ENCODE data around the gene MRM1.

MRM1 gene, protein sequence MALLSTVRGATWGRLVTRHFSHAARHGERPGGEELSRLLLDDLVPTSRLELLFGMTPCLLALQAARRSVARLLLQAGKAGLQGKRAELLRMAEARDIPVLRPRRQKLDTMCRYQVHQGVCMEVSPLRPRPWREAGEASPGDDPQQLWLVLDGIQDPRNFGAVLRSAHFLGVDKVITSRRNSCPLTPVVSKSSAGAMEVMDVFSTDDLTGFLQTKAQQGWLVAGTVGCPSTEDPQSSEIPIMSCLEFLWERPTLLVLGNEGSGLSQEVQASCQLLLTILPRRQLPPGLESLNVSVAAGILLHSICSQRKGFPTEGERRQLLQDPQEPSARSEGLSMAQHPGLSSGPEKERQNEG

DNA sequence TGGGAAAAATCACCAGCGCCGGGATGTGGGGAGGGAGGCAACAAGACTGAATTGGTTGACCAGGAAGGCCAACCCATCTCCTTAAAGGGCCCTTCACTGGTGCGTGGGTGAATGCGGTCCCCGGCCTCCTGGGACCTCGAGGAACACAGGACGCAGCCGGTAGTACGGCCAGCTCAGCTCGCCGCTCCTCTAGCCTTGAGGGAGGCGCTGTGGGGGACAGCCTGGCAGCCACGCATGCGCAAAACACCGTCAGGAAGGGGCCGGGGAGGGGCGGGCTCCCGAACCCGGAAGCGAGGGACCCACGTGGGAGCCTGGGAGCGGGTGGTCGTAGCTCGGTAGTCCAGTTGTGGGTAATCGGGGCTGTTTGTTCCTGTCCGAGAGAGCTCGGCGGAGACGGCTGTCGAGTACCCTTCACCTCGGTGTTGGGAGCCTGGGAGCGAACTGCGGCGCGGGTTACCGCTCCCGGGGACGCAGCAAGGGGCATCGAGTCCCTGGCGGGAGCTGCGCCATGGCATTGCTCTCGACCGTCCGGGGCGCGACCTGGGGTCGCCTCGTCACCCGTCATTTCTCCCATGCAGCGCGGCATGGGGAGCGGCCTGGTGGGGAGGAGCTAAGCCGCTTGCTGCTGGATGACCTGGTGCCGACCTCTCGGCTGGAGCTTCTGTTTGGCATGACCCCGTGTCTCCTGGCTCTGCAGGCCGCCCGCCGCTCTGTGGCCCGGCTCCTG, at the start of gene MRM1:
Gene MRM1, plus strand, starts transcription at position 281 of the 727 bp plus-strand sequence. Its CDS starts 228 bp downstream, at position 509.
- TF ChIP-seq, protein P1, sequence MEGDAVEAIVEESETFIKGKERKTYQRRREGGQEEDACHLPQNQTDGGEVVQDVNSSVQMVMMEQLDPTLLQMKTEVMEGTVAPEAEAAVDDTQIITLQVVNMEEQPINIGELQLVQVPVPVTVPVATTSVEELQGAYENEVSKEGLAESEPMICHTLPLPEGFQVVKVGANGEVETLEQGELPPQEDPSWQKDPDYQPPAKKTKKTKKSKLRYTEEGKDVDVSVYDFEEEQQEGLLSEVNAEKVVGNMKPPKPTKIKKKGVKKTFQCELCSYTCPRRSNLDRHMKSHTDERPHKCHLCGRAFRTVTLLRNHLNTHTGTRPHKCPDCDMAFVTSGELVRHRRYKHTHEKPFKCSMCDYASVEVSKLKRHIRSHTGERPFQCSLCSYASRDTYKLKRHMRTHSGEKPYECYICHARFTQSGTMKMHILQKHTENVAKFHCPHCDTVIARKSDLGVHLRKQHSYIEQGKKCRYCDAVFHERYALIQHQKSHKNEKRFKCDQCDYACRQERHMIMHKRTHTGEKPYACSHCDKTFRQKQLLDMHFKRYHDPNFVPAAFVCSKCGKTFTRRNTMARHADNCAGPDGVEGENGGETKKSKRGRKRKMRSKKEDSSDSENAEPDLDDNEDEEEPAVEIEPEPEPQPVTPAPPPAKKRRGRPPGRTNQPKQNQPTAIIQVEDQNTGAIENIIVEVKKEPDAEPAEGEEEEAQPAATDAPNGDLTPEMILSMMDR (conservative IDR thresholded peaks at IDR 0.05; ENCODE audit: low read depth, low read length) = peak; percentile 36
- peak within 1 kb of the TSS; percentile 96 for H3K4me3 ChIP-seq (ENCODE audit: low read depth, low read length)
- peak; percentile 90 for DNase-seq (ENCODE audit: low read depth)

DNA sequence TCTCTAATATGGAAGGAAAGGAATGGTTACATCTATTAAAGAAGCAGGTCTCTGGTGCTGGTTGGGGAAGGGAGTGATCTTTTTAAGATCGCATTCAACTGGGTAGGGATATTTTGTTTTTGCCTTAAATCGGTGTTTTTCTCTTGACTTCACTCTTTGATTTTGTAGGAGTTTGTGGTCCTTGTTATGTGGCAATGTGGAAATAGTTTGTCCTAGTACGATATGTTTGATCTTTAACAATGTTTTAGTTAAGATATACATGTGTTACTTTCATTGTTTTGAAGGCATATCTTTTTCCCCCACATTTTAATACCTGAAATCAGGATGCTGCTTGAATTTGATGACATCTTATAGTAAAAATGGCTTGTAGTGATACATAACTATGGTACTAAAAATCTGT, 47.9 kb upstream of the MRM1 start:
- no peak overlapping the region for H3K4me3 ChIP-seq (ENCODE audit: low read depth, low read length)
- TF ChIP-seq, protein P1 (conservative IDR thresholded peaks at IDR 0.05; ENCODE audit: low read depth, low read length) = no peak
- no peak for DNase-seq (ENCODE audit: low read depth)

DNA sequence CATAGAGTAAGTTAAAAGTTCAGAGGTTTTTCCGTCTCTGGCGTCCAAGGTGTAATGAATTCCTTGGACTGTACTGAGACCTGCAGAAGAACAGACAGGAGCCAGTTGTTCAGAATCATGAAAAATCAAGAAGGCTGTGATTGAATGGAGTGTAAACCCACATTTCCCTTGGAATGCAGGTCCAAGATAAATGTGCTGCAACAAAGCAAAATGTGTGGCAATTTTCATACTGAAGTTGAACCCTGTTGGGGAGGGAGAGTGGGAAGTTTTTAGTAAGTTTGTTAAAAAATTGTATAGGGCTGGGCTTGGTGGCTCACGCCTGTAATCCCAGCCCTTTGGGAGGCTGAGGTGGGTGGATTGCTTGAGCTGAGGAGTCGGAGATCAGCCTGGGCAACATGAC, 35.3 kb upstream of the MRM1 start:
- no peak overlapping the region for H3K4me3 ChIP-seq (ENCODE audit: low read depth, low read length)
- DNase-seq (ENCODE audit: low read depth) = peak; percentile 18
- TF ChIP-seq, protein P1 (conservative IDR thresholded peaks at IDR 0.05; ENCODE audit: low read depth, low read length) = no peak

DNA sequence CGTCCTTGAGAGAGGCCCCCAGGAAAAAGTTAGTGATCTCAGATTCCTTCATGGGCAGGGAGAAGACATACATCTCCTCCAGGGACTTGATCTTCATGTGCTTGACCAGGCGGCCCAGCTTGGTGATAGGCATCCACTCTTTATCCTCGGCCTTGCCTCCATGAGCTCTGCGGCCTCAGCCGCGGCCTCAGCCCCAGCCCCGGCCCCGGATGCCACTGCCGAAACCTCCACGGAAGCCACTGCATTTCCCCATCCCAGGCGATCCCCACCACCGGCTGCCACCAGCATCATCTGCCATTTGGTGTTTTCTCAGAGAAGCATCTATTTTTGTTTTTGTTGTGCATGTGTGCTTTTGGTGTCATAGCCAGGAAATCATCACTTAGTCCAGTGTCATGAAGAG, 26.4 kb upstream of the MRM1 start:
- no peak for DNase-seq (ENCODE audit: low read depth)
- TF ChIP-seq, protein P1 (conservative IDR thresholded peaks at IDR 0.05; ENCODE audit: low read depth, low read length) = no peak
- no peak overlapping the region for H3K4me3 ChIP-seq (ENCODE audit: low read depth, low read length)

DNA sequence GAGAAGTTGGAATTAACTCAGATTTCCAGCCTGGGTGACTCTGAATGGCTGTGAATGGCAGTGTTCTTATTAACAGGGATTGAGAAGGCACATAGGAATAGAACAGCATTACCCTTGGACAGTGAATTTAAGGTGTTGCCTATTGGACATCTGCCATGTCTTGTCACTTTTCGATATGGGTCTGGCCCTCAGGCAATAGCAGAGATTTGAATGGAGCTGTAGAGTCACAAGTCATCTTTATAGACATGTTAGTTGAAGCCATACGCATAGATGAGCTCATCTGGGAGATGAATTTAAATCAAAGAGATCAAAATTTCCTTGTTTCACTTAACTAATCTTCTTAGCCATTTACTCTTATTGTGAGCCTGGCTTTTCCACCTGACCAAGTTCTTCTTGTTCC, 24.6 kb upstream of the MRM1 start:
- no peak for DNase-seq (ENCODE audit: low read depth)
- no peak overlapping the region for H3K4me3 ChIP-seq (ENCODE audit: low read depth, low read length)
- TF ChIP-seq, protein P1 (conservative IDR thresholded peaks at IDR 0.05; ENCODE audit: low read depth, low read length) = no peak

DNA sequence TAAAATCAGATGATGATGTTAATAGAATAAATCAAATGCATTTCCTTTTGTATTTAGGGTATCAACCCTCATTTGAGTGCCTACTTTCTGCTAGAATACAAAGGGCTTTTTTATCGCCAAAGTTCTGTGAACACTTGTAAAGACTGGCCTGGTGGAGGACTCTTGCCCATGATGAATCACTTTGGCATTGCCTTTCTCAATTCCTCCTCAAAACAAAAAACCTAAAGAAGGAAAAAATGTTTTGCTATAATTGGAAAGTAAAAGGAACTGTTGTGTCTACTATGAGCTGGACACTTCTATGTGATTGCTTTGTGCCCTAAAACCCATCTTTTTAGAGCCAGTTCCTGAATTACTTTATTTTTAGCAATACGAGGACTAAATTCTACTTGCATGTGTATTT, 22.7 kb upstream of the MRM1 start:
- DNase-seq (ENCODE audit: low read depth) = peak; percentile 35
- TF ChIP-seq, protein P1 (conservative IDR thresholded peaks at IDR 0.05; ENCODE audit: low read depth, low read length) = no peak
- no peak overlapping the region for H3K4me3 ChIP-seq (ENCODE audit: low read depth, low read length)

Measured in choroid plexus epithelial cell (primary cell).